Measurements from ENCODE around the gene CBARP. TPM values are rescaled to one million over a fixed set of nuclear protein-coding genes. Genes with fewer than 3 reads are reported as not detected.

The CBARP gene
- polyA plus RNA-seq, 1 donor from 2014 or later, result 18.2 TPM

DNA sequence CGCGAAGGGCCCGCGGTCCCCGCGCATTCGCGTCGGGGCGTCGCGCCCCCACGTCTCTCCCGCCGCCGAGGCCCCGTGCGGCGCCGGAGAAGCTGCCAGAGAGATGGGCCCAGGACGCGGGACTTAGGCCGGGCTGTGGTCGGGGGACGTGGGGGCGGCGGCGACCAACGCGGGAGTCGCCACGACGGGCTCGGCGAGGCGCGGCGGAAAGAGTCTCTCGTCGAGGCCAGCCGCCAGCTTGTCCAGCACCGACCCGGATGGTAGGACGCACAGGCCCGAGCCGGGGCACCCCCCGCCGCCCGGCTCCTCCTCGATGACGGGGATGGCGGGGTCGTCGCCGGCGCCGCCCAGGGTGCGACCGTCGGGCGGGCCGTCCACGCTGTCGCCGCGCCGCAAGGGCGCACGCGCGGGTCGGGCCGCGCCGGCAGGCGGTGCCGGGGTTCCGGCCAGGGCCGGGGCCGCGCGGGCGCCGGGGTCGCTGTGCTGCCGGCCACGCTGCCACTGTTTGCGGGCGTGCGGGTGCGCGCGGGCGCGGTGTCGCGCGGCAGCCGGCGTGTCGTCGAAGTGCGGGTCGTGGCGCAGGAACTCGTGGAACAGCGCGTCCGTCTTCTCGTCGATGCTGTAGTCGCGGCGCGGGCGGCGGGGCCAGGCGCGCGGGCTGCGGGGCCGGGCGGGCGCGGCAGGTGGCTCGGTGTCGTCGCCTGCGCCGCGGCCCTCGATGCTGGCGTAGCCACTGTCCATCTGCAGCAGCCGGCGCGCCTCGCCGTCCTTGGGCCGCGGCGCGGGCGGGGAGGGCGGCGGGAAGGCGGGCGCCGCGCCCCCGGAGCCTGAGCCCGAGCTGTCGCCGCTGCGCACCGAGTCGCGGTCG lies 8.5 kb downstream of the CBARP start:
- H3K79me2 ChIP-seq (replicated peaks; ENCODE audit: insufficient read depth, low read length), result no peaks in the 10 kb centered on the region
- no peak overlapping the region for H3K9ac ChIP-seq (ENCODE audit: low read length)
- no peak overlapping the region for H3K4me3 ChIP-seq (ENCODE audit: low read length)
- no peaks in the 10 kb centered on the region for H3K9me3 ChIP-seq (ENCODE audit: low read length)
- H3K4me2 ChIP-seq (ENCODE audit: low read length), result no peak overlapping the region
- TF ChIP-seq SMC3 (conservative IDR thresholded peaks at IDR 0.05; ENCODE audit: poor library complexity), result no peak
- TF ChIP-seq EP300 (conservative IDR thresholded peaks at IDR 0.05; ENCODE audit: poor library complexity, severe bottlenecking), result no peak
- no peak for TF ChIP-seq POLR2AphosphoS5 (IDR thresholded peaks at IDR 0.05)
- TF ChIP-seq TAF1 (IDR thresholded peaks at IDR 0.05; ENCODE audit: low read depth), result no peak
- no peak for TF ChIP-seq CTCF (IDR thresholded peaks at IDR 0.05; ENCODE audit: poor library complexity, severe bottlenecking)
- TF ChIP-seq RAD21 (conservative IDR thresholded peaks at IDR 0.05), result no peak
- no peak for TF ChIP-seq EZH2 (IDR thresholded peaks at IDR 0.05; ENCODE audit: borderline replicate concordance, insufficient read depth, low read length, poor library complexity, severe bottlenecking)
- TF ChIP-seq MXI1 (conservative IDR thresholded peaks at IDR 0.05; ENCODE audit: poor library complexity, severe bottlenecking), result no peak
- TF ChIP-seq REST (IDR thresholded peaks at IDR 0.05; ENCODE audit: borderline replicate concordance), result no peak
- no peaks in the 10 kb centered on the region for H3K9me2 ChIP-seq (ENCODE audit: insufficient read depth, low read length)
- H2AFZ ChIP-seq (ENCODE audit: low read depth, low read length), result no peak overlapping the region
- H3K36me3 ChIP-seq (ENCODE audit: insufficient read depth, low read length), result no peaks in the 10 kb centered on the region
- H4K20me1 ChIP-seq (ENCODE audit: insufficient read depth), result no peaks in the 10 kb centered on the region
- no peak overlapping the region for H3K27ac ChIP-seq (ENCODE audit: low read length)
- H3K27me3 ChIP-seq (ENCODE audit: insufficient read depth, low read depth, low read length), result no peaks in the 10 kb centered on the region
- H3F3A ChIP-seq (ENCODE audit: insufficient read depth, low read length, poor library complexity, severe bottlenecking), result no peaks in the 10 kb centered on the region

GRCh38 chr19:1228161-1228957 lies 9.4 kb downstream of the CBARP start:
- H4K20me1 ChIP-seq (ENCODE audit: insufficient read depth), result no peaks in the 10 kb centered on the region
- no peaks in the 10 kb centered on the region for H3K9me2 ChIP-seq (ENCODE audit: insufficient read depth, low read length)
- no peaks in the 10 kb centered on the region for H3K79me2 ChIP-seq (replicated peaks; ENCODE audit: insufficient read depth, low read length)
- H3K27me3 ChIP-seq (ENCODE audit: insufficient read depth, low read depth, low read length), result no peaks in the 10 kb centered on the region
- no peak overlapping the region for H3K4me2 ChIP-seq (ENCODE audit: low read length)
- H3K9ac ChIP-seq (ENCODE audit: low read length), result no peak overlapping the region
- no peaks in the 10 kb centered on the region for H3K36me3 ChIP-seq (ENCODE audit: insufficient read depth, low read length)
- no peak overlapping the region for H3K27ac ChIP-seq (ENCODE audit: low read length)
- H3K4me3 ChIP-seq (ENCODE audit: low read length), result no peak overlapping the region
- H2AFZ ChIP-seq (ENCODE audit: low read depth, low read length), result no peak overlapping the region
- H3F3A ChIP-seq (ENCODE audit: insufficient read depth, low read length, poor library complexity, severe bottlenecking), result no peaks in the 10 kb centered on the region
- no peak for TF ChIP-seq EP300 (conservative IDR thresholded peaks at IDR 0.05; ENCODE audit: poor library complexity, severe bottlenecking)
- TF ChIP-seq TAF1 (IDR thresholded peaks at IDR 0.05; ENCODE audit: low read depth), result no peak
- TF ChIP-seq CTCF (IDR thresholded peaks at IDR 0.05; ENCODE audit: poor library complexity, severe bottlenecking), result no peak
- no peak for TF ChIP-seq RAD21 (conservative IDR thresholded peaks at IDR 0.05)
- TF ChIP-seq MXI1 (conservative IDR thresholded peaks at IDR 0.05; ENCODE audit: poor library complexity, severe bottlenecking), result no peak
- TF ChIP-seq POLR2AphosphoS5 (IDR thresholded peaks at IDR 0.05), result no peak
- no peak for TF ChIP-seq EZH2 (IDR thresholded peaks at IDR 0.05; ENCODE audit: borderline replicate concordance, insufficient read depth, low read length, poor library complexity, severe bottlenecking)
- TF ChIP-seq REST (IDR thresholded peaks at IDR 0.05; ENCODE audit: borderline replicate concordance), result no peak
- no peak for TF ChIP-seq SMC3 (conservative IDR thresholded peaks at IDR 0.05; ENCODE audit: poor library complexity)
- no peaks in the 10 kb centered on the region for H3K9me3 ChIP-seq (ENCODE audit: low read length)
